K562 (cell line): ENCODE data around the gene ANO1. TPM values are rescaled to one million over a fixed set of nuclear protein-coding genes. Genes with fewer than 3 reads are reported as not detected.
A peak's percentile ranks its signal among the peaks of the same experiment; 100 is the strongest.

Experiments used
- ATAC-seq: fragments of 200-7000 bp; cut with Tn5 transposase; 3 replicates; pipeline ENCODE4 v1.9.1; 2020; ENCODE audit warnings: moderate library complexity
- BruUV-seq: library from RNA; stranded (reverse); fragments of 400-500 nt; replicated peaks from 2 replicates; lab custom pipeline; 2021; lab: Mats Ljungman, UMichigan
- CTCF ChIA-PET: fragments of 300-600 bp; formaldehyde crosslinking; extraction: SDS; loops from one replicate; lab custom pipeline; 2021; ENCODE audit warnings: low intra/inter-chr PET ratio; lab: Yijun Ruan, JAX
- POLR2A ChIA-PET: fragments of 300-600, 350-650 bp; sonication (Branson Sonifier 250); formaldehyde crosslinking; extraction: SDS; loops from one replicate; lab custom pipeline; 2021; ENCODE audit warnings: antibody characterized with exemption, inconsistent platforms; lab: Yijun Ruan, JAX
- DNase-seq, 4 experiments: peaks; one replicate each; pipeline versions ENCODE4 v3.0.0 to v3.0.0-alpha.2; 2011 to 2018; ENCODE audit warnings: low spot score in 3 of 4, mixed read lengths in 3 of 4; ENCODE audit errors: extremely low read depth in 1 of 4
- FAIRE-seq: peaks from 2 replicates; lab custom pipeline; 2011; peaks lifted over from hg19 to GRCh38; lab: Jason Lieb, UNC
- H2AFZ ChIP-seq: 2 replicates; pipeline ENCODE4 v1.6.0; 2011; ENCODE audit warnings: low read depth, low read length, control low read depth, inconsistent platforms
- H3K27ac ChIP-seq: fragments of 200-600 bp; 3 replicates; pipeline ENCODE4 v1.8.0; 2011; ENCODE audit warnings: low read depth, mild to moderate bottlenecking, control low read depth, inconsistent platforms, low read length, moderate library complexity, mixed read lengths; ENCODE audit errors: extremely low read depth
- H3K27me3 ChIP-seq, 2 experiments: fragments of 300-600 bp in 1 of 2; 2 replicates in 1 of 2; 3 replicates in 1 of 2; pipeline versions ENCODE4 v1.6.0 to v1.8.0; 2011; ENCODE audit warnings: inconsistent platforms in 2 of 2, low read length in 2 of 2, mild to moderate bottlenecking in 1 of 2, mixed read lengths in 1 of 2, moderate library complexity in 1 of 2; ENCODE audit not compliant: control insufficient read depth in 2 of 2, insufficient read depth in 2 of 2
- H3K36me3 ChIP-seq: fragments of 300-600 bp; 3 replicates; pipeline ENCODE4 v1.8.0; 2011; ENCODE audit warnings: mild to moderate bottlenecking, low read length, inconsistent platforms; ENCODE audit not compliant: control insufficient read depth, insufficient read depth
- H3K4me1 ChIP-seq, 2 experiments: fragments of 200-600 bp in 1 of 2; replicated peaks in 1 of 2; 2 replicates in 1 of 2; 3 replicates in 1 of 2; pipeline versions ENCODE4 v1.5.1 to v1.8.0; 2011; ENCODE audit warnings: inconsistent platforms in 2 of 2, low read length in 2 of 2, mild to moderate bottlenecking in 1 of 2, mixed read lengths in 1 of 2, moderate library complexity in 1 of 2; ENCODE audit not compliant: control insufficient read depth in 2 of 2, insufficient read depth in 2 of 2
- H3K4me2 ChIP-seq: 2 replicates; pipeline ENCODE4 v1.6.1; 2011; ENCODE audit warnings: low read length, control low read depth, inconsistent platforms, mixed read lengths; ENCODE audit not compliant: insufficient read depth
- H3K4me3 ChIP-seq: fragments of 200-600 bp; sonication (generic), shearing (Covaris generic); 2 replicates; pipeline ENCODE4 v1.5.1; 2016; ENCODE audit warnings: control low read depth, inconsistent platforms
- H3K79me2 ChIP-seq: fragments of 200-600 bp; 3 replicates; pipeline ENCODE4 v1.8.0; 2011; ENCODE audit warnings: low read length, inconsistent platforms; ENCODE audit not compliant: control insufficient read depth, insufficient read depth
- H3K9ac ChIP-seq, 2 experiments: 2 replicates each; pipeline versions ENCODE4 v1.6.0 to v1.6.1; 2011; ENCODE audit warnings: low read depth in 2 of 2, low read length in 2 of 2, control low read depth in 1 of 2, inconsistent platforms in 1 of 2, mild to moderate bottlenecking in 1 of 2, mixed read lengths in 1 of 2; ENCODE audit not compliant: insufficient read depth in 1 of 2
- H3K9me1 ChIP-seq: one replicate; pipeline ENCODE4 v1.6.0; 2011; ENCODE audit warnings: inconsistent platforms, mild to moderate bottlenecking, low read length, moderate library complexity; ENCODE audit not compliant: control insufficient read depth, insufficient read depth
- H3K9me3 ChIP-seq: replicated peaks from 2 replicates; pipeline ENCODE4 v1.5.1; 2011; ENCODE audit warnings: low read depth, low read length, inconsistent platforms; ENCODE audit not compliant: control insufficient read depth, insufficient read depth
- H4K20me1 ChIP-seq: replicated peaks from 2 replicates; pipeline ENCODE4 v1.6.1; 2011; ENCODE audit warnings: low read length, inconsistent platforms, mixed read lengths; ENCODE audit not compliant: control insufficient read depth, insufficient read depth
- CREBBP ChIP-seq: IDR thresholded peaks from one replicate; pipeline ENCODE4 v1.6.1; 2012; ENCODE audit warnings: low read depth, mild to moderate bottlenecking, control low read depth, inconsistent platforms, low read length
- CXXC5 ChIP-seq: fragments of 250-450 bp; sonication (Bioruptor Pico); IDR thresholded peaks from 2 replicates; pipeline ENCODE4 v1.8.0; 2022; ENCODE audit warnings: inconsistent platforms, mild to moderate bottlenecking, moderate library complexity
- HSF4 ChIP-seq: fragments of 250-450 bp; sonication (Bioruptor Pico); IDR thresholded peaks from 2 replicates; pipeline ENCODE4 v2.1.2; 2022; ENCODE audit warnings: mild to moderate bottlenecking, moderate library complexity, borderline replicate concordance
- OTX1 ChIP-seq: fragments of 450-650 bp; formaldehyde crosslinking; IDR thresholded peaks from 2 replicates; pipeline ENCODE4 v1.4.0; 2022; ENCODE audit warnings: mild to moderate bottlenecking
- PCBP1 ChIP-seq: fragments of 200-400 bp; formaldehyde crosslinking; IDR thresholded peaks from 2 replicates; pipeline ENCODE4 v1.6.1; 2018; ENCODE audit warnings: mild to moderate bottlenecking, low read depth, low read length; ENCODE audit not compliant: poor library complexity, severe bottlenecking
- SNAPC5 ChIP-seq: fragments of 250-450 bp; sonication (Bioruptor Pico); IDR thresholded peaks from 2 replicates; pipeline ENCODE4 v1.8.0; 2021; ENCODE audit warnings: moderate library complexity, mild to moderate bottlenecking, inconsistent platforms
- SRF ChIP-seq, 2 experiments: fragments of 250-450, 450-650 bp in 1 of 2; sonication (Bioruptor Pico) in 1 of 2; sonication (generic) in 1 of 2; formaldehyde crosslinking; IDR thresholded peaks; 2 replicates each; pipeline versions ENCODE4 v1.5.0 to v1.5.1; 2020 to 2022; ENCODE audit warnings: mild to moderate bottlenecking in 1 of 2, missing genetic modification reagents in 1 of 2
- TAF7 ChIP-seq: fragments of 450-650 bp; IDR thresholded peaks from 2 replicates; pipeline ENCODE4 v1.6.1; 2016; ENCODE audit warnings: missing genetic modification characterization, missing compliant biosample characterization
- TSC22D4 ChIP-seq: fragments of 450-650 bp; IDR thresholded peaks from 2 replicates; pipeline ENCODE4 v1.6.1; 2016; ENCODE audit warnings: missing genetic modification characterization, missing biosample characterization, control low read depth
- ZC3H8 ChIP-seq: fragments of 450-650 bp; IDR thresholded peaks from 2 replicates; pipeline ENCODE4 v1.6.1; 2017
- ZNF592 ChIP-seq: fragments of 450-650 bp; IDR thresholded peaks from 2 replicates; pipeline ENCODE4 v1.6.1; 2017; ENCODE audit warnings: antibody characterized with exemption, mild to moderate bottlenecking
- WGBS: fragments of 100-300 bp; shearing (Covaris generic); methylation state at CpG from one replicate; pipeline ENCODE4 v1.1.6; 2016; ENCODE audit warnings: low coverage, mixed read lengths; ENCODE audit not compliant: insufficient coverage; ENCODE audit errors: missing lambda C conversion rate; 5-methylcytosine and 5-hydroxymethylcytosine counted together
- in situ Hi-C: fragments of 300-500 bp; cut with MboI; formaldehyde crosslinking; loops from 4 replicates; pipeline ENCODE4 v1.15.0; 2018; ENCODE audit warnings: inconsistent platforms, mixed read lengths
- intact Hi-C: fragments of 100-400 bp; cut with micrococcal nuclease; formaldehyde crosslinking; loops from 2 replicates; pipeline ENCODE4 v1.14.2; 2022
- polyA plus RNA-seq, 8 experiments: library from polyadenylated mRNA; depleted of rRNA in 4 of 8; stranded (reverse) in 5 of 8; unstranded in 3 of 8; fragments of >200 nt; fragmentation: Nextera tagmentation in 2 of 8; fragmentation: Illumina TruSeq in 1 of 8; extraction: Ambion mirVana in 2 of 8; extraction: Trizol in 1 of 8; gene quantifications; 2 replicates each; pipeline versions ENCODE4 v1.2.1 to v1.2.3, GENCODE V29; 2011 to 2014; ENCODE audit warnings: inconsistent platforms in 1 of 8, missing spikeins in 1 of 8
- total RNA-seq, 7 experiments: library from RNA; depleted of rRNA in 6 of 7; stranded (reverse); fragments of >200 nt in 6 of 7; fragmentation: Illumina TruSeq in 2 of 7; extraction: Trizol in 2 of 7; gene quantifications; 2 replicates each; pipeline versions ENCODE4 v1.2.1 to v1.2.3, GENCODE V29; 2011 to 2021; ENCODE audit warnings: low replicate concordance in 1 of 7

Gene ANO1
- total and polyA plus RNA-seq, 9 of the 15 experiments (the other 6 are each of a cell fraction or from before 2014, with no cell fraction given): not detected

DNA sequence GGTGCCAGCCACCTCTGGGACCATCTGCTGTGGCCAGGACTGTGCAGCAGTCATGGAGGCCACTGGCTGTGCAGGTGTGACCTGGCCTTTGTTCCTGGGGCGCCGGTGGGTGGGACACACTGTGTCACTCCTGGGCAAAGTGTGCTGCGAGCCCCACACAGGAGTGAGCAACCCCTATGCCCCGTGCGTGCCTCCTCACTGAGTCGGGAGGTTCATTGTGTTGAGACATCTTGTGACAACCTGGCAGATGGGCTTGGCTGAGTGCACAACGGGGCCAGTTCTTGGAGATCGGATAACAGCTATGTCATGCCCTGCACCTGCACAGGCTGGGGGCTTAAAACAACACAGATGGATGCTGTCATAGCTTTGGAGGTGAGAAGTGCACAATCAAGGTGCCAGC, 13.5 kb downstream of the ANO1 start:
- Histone ChIP-seq H3K4me1 (peaks cover 0 to 6% of the 10 kb centered on the region in 2 experiments; a peak in 2 of 5 replicates), H3K27me3 (peaks cover 40 to 78% of the 10 kb centered on the region in 2 experiments), H3K36me3 (no peaks in the 10 kb centered on the region), H3K9ac (no peak overlapping the region), H3K9me1 (no peaks in the 10 kb centered on the region), H3K4me3 (no peak overlapping the region), H3K4me2 (no peak overlapping the region), H2AFZ (no peak overlapping the region), H3K27ac (no peak overlapping the region), H3K9me3 (no peaks in the 10 kb centered on the region), H4K20me1 (no peaks in the 10 kb centered on the region), H3K79me2 (no peaks in the 10 kb centered on the region)
- TF ChIP-seq PCBP1: no peak
- ATAC-seq: no peak
- no peak for DNase-seq
- WGBS: 0% methylated on average over 6 of the region's 8 CpGs
- in situ Hi-C loops: loop anchor here (5.0 kb wide), 1 partner anchor 91 kb away; no protein-coding TSS in a partner anchor
- POLR2A ChIA-PET: interaction anchor here (0.6 to 0.7 kb wide), 2 partner anchors 9 to 1636 kb away, joined by 3 read pairs; no protein-coding TSS in a partner anchor
- no TSS peak for BruUV-seq
- no peak for FAIRE-seq
- CTCF ChIA-PET: no interaction called here
- intact Hi-C loops: no loop called here

DNA sequence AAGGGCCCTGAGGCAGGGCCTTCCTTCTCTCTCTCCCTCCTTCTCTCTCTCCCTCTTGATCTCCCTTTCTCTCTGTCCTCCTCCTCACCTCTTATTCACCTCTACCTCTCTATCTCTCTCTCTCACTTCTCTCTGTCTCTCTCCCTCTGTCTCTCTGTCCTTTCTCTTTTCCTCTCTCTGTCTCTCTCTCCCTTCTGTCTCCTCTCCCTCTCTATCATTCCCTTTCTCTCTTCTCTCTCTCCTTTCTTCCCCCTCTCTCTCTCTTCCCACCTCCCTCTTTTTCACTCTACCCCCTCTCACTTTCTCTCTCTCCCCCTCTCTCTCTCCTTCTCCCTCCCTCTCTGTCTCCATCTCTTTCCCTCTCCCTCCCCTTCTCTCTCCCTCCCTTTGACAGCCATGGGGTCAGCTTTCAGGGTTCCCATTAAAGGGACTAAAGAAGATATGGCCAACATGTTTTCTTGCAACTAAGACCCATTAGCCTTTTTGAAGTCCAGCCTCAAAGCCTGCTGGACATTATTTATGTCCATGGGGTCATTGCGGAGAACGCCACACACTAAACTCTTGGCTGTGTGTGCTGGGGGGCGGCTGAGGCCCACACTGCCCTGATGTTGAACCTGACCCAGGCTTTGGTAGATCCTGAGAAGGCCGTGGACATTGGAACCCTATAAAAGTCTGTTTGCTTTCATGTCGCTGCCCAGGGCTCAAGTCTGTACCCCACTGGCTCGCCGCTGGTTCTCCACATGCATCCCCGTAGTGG, 15.0 kb downstream of the ANO1 start:
- WGBS: 10% methylated on average over 8 of the region's 8 CpGs
- Histone ChIP-seq H3K9me1 (no peaks in the 10 kb centered on the region), H3K27ac (no peak overlapping the region), H3K36me3 (no peaks in the 10 kb centered on the region), H3K9me3 (no peaks in the 10 kb centered on the region), H4K20me1 (no peaks in the 10 kb centered on the region; the same call in none of the 2 replicates), H3K27me3 (peaks cover 47 to 82% of the 10 kb centered on the region in 2 experiments), H2AFZ (no peak overlapping the region), H3K79me2 (no peaks in the 10 kb centered on the region), H3K4me2 (no peak overlapping the region), H3K4me1 (peaks cover 0 to 3% of the 10 kb centered on the region in 2 experiments; a peak in 1 of 5 replicates), H3K4me3 (no peak overlapping the region), H3K9ac (no peak overlapping the region)
- in situ Hi-C loops (loop anchor here (5.0 kb wide), 1 partner anchor 89 kb away; no protein-coding TSS in a partner anchor), intact Hi-C loops (no loop called here)
- POLR2A ChIA-PET: no interaction called here
- ATAC-seq (no peak), DNase-seq (no peak), FAIRE-seq (no peak)
- CTCF ChIA-PET: no interaction called here
- no TSS peak for BruUV-seq
- TF ChIP-seq ZC3H8: no peak
- 0 out of 2 replicates have a peak, but pooled peaks have one; percentile 22 for TF ChIP-seq OTX1 (CRISPR knock-in tag)
- no peak for TF ChIP-seq TSC22D4 (tag)
- TF ChIP-seq CREBBP: no peak
- TF ChIP-seq TAF7 (tag): no peak
- TF ChIP-seq HSF4 (CRISPR knock-in tag): no peak
- TF ChIP-seq ZNF592: no peak
- TF ChIP-seq SNAPC5 (CRISPR knock-in tag): no peak
- TF ChIP-seq CXXC5 (CRISPR knock-in tag): no peak
- no peak for TF ChIP-seq SRF (CRISPR knock-in tag; IDR thresholded peaks at IDR 0.05)
